Endothelial cell of umbilical vein (primary cell): ENCODE data around the gene SRM.

Source experiments
- JUN ChIP-seq: IDR thresholded peaks from 2 replicates; pipeline ENCODE4 v1.6.1; 2011; ENCODE audit warnings: borderline replicate concordance, low read depth; ENCODE audit not compliant: insufficient read length, insufficient read depth
- POLR2A ChIP-seq: IDR thresholded peaks from 2 replicates; pipeline ENCODE4 v1.6.1; 2012; ENCODE audit warnings: low read depth, mild to moderate bottlenecking, control low read depth, low read length
- TF ChIP-seq, protein P1 (sequence below), 2 donors: IDR thresholded peaks; 1 replicate in 1 of 2; 2 replicates in 1 of 2; pipeline ENCODE4 v1.5.1; 2011; ENCODE audit warnings: low read length in 2 of 2, mild to moderate bottlenecking in 2 of 2, moderate library complexity in 2 of 2, control low read depth in 1 of 2, inconsistent platforms in 1 of 2, low read depth in 1 of 2; ENCODE audit not compliant: insufficient read depth in 1 of 2; ENCODE audit errors: extremely low read depth in 1 of 2

DNA sequence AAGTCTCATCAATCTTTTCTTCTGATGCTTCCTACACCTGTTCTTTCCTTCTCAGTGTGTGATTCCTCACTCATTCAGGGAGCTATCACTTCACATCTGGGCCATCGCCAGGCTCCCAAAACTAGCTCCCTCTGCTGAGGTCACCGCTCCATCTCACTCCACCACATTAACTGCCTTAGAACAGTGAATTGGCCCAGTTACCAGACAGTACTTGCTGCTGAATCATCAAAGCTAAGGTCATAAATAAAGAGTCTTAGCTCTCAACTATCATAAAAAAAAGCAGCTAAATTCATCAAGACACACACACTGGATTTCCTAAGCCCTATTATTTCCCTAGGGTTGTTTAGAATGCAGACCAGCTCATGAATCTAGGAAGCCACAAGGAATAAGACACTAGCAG lies 18.8 kb upstream of the SRM start:
- TF ChIP-seq POLR2A, result no peak
- TF ChIP-seq, protein P1, sequence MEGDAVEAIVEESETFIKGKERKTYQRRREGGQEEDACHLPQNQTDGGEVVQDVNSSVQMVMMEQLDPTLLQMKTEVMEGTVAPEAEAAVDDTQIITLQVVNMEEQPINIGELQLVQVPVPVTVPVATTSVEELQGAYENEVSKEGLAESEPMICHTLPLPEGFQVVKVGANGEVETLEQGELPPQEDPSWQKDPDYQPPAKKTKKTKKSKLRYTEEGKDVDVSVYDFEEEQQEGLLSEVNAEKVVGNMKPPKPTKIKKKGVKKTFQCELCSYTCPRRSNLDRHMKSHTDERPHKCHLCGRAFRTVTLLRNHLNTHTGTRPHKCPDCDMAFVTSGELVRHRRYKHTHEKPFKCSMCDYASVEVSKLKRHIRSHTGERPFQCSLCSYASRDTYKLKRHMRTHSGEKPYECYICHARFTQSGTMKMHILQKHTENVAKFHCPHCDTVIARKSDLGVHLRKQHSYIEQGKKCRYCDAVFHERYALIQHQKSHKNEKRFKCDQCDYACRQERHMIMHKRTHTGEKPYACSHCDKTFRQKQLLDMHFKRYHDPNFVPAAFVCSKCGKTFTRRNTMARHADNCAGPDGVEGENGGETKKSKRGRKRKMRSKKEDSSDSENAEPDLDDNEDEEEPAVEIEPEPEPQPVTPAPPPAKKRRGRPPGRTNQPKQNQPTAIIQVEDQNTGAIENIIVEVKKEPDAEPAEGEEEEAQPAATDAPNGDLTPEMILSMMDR (IDR thresholded peaks at IDR 0.05; ENCODE audit: extremely low read depth in 1 of 2, insufficient read depth in 1 of 2, low read depth in 1 of 2, low read length in 2 of 2), result no peak
- TF ChIP-seq JUN, result no peak
